Measurements from ENCODE around the gene PIP5KL1.
A peak's percentile ranks its signal among the peaks of the same experiment; 100 is the strongest.

The PIP5KL1 gene

GRCh38 chr9:127943731-127944144 is 13.2 kb upstream of the PIP5KL1 start:
- no peaks in the 10 kb centered on the region for H3F3A ChIP-seq (ENCODE audit: low read depth)
- H3K27me3 ChIP-seq (ENCODE audit: insufficient read depth, low read length, poor library complexity, severe bottlenecking), result no peaks in the 10 kb centered on the region
- H3K9ac ChIP-seq (ENCODE audit: low read depth, low read length, poor library complexity, severe bottlenecking), result no peak overlapping the region
- TF ChIP-seq EZH2phosphoT487 (IDR thresholded peaks at IDR 0.05; ENCODE audit: borderline replicate concordance) (no peak), CTCF (conservative IDR thresholded peaks at IDR 0.05; ENCODE audit: low read length) (peak; percentile 76)
- H3K4me2 ChIP-seq (ENCODE audit: low read depth, low read length, poor library complexity, severe bottlenecking), result no peak overlapping the region
- H3K79me2 ChIP-seq (ENCODE audit: insufficient read depth, low read length), result no peaks in the 10 kb centered on the region
- no peak overlapping the region for H3K4me3 ChIP-seq (ENCODE audit: low read length, poor library complexity, severe bottlenecking)
- H3K9me3 ChIP-seq (ENCODE audit: insufficient read depth, low read depth, low read length), result no peaks in the 10 kb centered on the region
- no peaks in the 10 kb centered on the region for H4K20me1 ChIP-seq (ENCODE audit: insufficient read depth, low read length, poor library complexity, severe bottlenecking)
- no peaks in the 10 kb centered on the region for H3K9me2 ChIP-seq (replicated peaks; ENCODE audit: low read depth, low read length)
- no peak overlapping the region for H2AFZ ChIP-seq (ENCODE audit: low read length)
- no peaks in the 10 kb centered on the region for H3K4me1 ChIP-seq (ENCODE audit: insufficient read depth, low read length, poor library complexity, severe bottlenecking)
- H3K36me3 ChIP-seq (ENCODE audit: insufficient read depth, low read length), result peaks cover 52% of the 10 kb centered on the region; the same call in 1 of the 2 replicates

- Histone ChIP-seq H3K4me2 (ENCODE audit: low read depth, low read length, poor library complexity, severe bottlenecking) (no peak overlapping the region), H3K9me2 (replicated peaks; ENCODE audit: low read depth, low read length) (no peaks in the 10 kb centered on the region), H3K27me3 (ENCODE audit: insufficient read depth, low read length, poor library complexity, severe bottlenecking) (no peaks in the 10 kb centered on the region), H3K36me3 (ENCODE audit: insufficient read depth, low read length) (peaks cover 47% of the 10 kb centered on the region; the same call in 1 of the 2 replicates), H3K79me2 (ENCODE audit: insufficient read depth, low read length) (no peaks in the 10 kb centered on the region), H4K20me1 (ENCODE audit: insufficient read depth, low read length, poor library complexity, severe bottlenecking) (no peaks in the 10 kb centered on the region), H2AFZ (ENCODE audit: low read length) (no peak overlapping the region), H3K4me1 (ENCODE audit: insufficient read depth, low read length, poor library complexity, severe bottlenecking) (no peaks in the 10 kb centered on the region), H3F3A (ENCODE audit: low read depth) (no peaks in the 10 kb centered on the region), H3K9me3 (ENCODE audit: insufficient read depth, low read depth, low read length) (no peaks in the 10 kb centered on the region), H3K9ac (ENCODE audit: low read depth, low read length, poor library complexity, severe bottlenecking) (no peak overlapping the region), H3K4me3 (ENCODE audit: low read length, poor library complexity, severe bottlenecking) (no peak overlapping the region)
- TF ChIP-seq CTCF (conservative IDR thresholded peaks at IDR 0.05; ENCODE audit: low read length) (no peak), EZH2phosphoT487 (IDR thresholded peaks at IDR 0.05; ENCODE audit: borderline replicate concordance) (no peak)
These were observed 12.6 kb upstream of the PIP5KL1 start for GRCh38 chr9:127943011-127943662.

GRCh38 chr9:127942216-127943010 is 11.8 kb upstream of the PIP5KL1 start:
- Histone ChIP-seq H3K27me3 (ENCODE audit: insufficient read depth, low read length, poor library complexity, severe bottlenecking) (no peaks in the 10 kb centered on the region), H3K9me2 (replicated peaks; ENCODE audit: low read depth, low read length) (no peaks in the 10 kb centered on the region), H3K9ac (ENCODE audit: low read depth, low read length, poor library complexity, severe bottlenecking) (no peak overlapping the region), H3F3A (ENCODE audit: low read depth) (no peaks in the 10 kb centered on the region), H3K4me2 (ENCODE audit: low read depth, low read length, poor library complexity, severe bottlenecking) (no peak overlapping the region), H3K4me3 (ENCODE audit: low read length, poor library complexity, severe bottlenecking) (no peak overlapping the region), H3K79me2 (ENCODE audit: insufficient read depth, low read length) (peaks cover 1% of the 10 kb centered on the region; the same call in 1 of the 2 replicates), H2AFZ (ENCODE audit: low read length) (no peak overlapping the region), H4K20me1 (ENCODE audit: insufficient read depth, low read length, poor library complexity, severe bottlenecking) (no peaks in the 10 kb centered on the region), H3K4me1 (ENCODE audit: insufficient read depth, low read length, poor library complexity, severe bottlenecking) (no peaks in the 10 kb centered on the region), H3K9me3 (ENCODE audit: insufficient read depth, low read depth, low read length) (no peaks in the 10 kb centered on the region), H3K36me3 (ENCODE audit: insufficient read depth, low read length) (peaks cover 40% of the 10 kb centered on the region; the same call in 1 of the 2 replicates)
- TF ChIP-seq EZH2phosphoT487 (IDR thresholded peaks at IDR 0.05; ENCODE audit: borderline replicate concordance), result no peak
- TF ChIP-seq CTCF (conservative IDR thresholded peaks at IDR 0.05; ENCODE audit: low read length), result peak; percentile 84
